ENCODE data around the gene THSD8.

Gene THSD8

GRCh38 chr19:12847159-12848139 lies 45.6 kb downstream of the THSD8 start (continued):
- TF ChIP-seq ZNF48 (tag by site-specific recombination; IDR thresholded peaks at IDR 0.05) (no peak), PRDM6 (tag by site-specific recombination; IDR thresholded peaks at IDR 0.05) (no peak), ZBTB48 (tag by site-specific recombination; IDR thresholded peaks at IDR 0.05) (no peak), ZNF292 (tag by site-specific recombination; IDR thresholded peaks at IDR 0.05; ENCODE audit: borderline replicate concordance, low read depth) (no peak), MZF1 (tag by site-specific recombination; IDR thresholded peaks at IDR 0.05; ENCODE audit: borderline replicate concordance) (no peak), ZNF626 (tag by site-specific recombination; IDR thresholded peaks at IDR 0.05) (no peak), GLIS1 (tag by site-specific recombination; IDR thresholded peaks at IDR 0.05) (peak; percentile 37; the same call in 1 of the 2 replicates)
